Measurements from ENCODE around the gene ITGB2.
"Not testable (repeated sequence)": the region's sequence is repeated elsewhere in the genome, so short reads cannot be mapped to it uniquely, and the experiment has no call there.

Gene ITGB2

GRCh38 chr21:44925378-44925755 is 4.7 kb upstream of the ITGB2 start:
- no peak for DNase-seq

- DNase-seq: peak in 1 of 3 experiments; percentile 10
Observed at GRCh38 chr21:44924606-44925377, 4.1 kb upstream of the ITGB2 start.

GRCh38 chr21:44923480-44924084 is 2.9 kb upstream of the ITGB2 start:
- no peak for DNase-seq

- DNase-seq: no peak
Observed at GRCh38 chr21:44921928-44922327, 1.2 kb upstream of the ITGB2 start.

- no peak for DNase-seq
Observed at GRCh38 chr21:44919913-44920693, 596 bp downstream of the ITGB2 start.

GRCh38 chr21:44919111-44919912 is 1.4 kb downstream of the ITGB2 start:
- DNase-seq: peak in 2 of 3 experiments; percentile 42 to 51

- peak in 2 of 3 experiments; percentile 42 for DNase-seq
Observed at GRCh38 chr21:44918581-44919033, 2.1 kb downstream of the ITGB2 start.

- DNase-seq: no peak
Observed at GRCh38 chr21:44918107-44918470, 2.6 kb downstream of the ITGB2 start.

GRCh38 chr21:44917446-44918106 is 3.1 kb downstream of the ITGB2 start:
- no peak for DNase-seq

- DNase-seq: no peak
Observed at GRCh38 chr21:44916965-44917364, 3.7 kb downstream of the ITGB2 start.

GRCh38 chr21:44914176-44914874 is 6.4 kb downstream of the ITGB2 start:
- DNase-seq: no peak

- no peak for DNase-seq
Observed at GRCh38 chr21:44913425-44914175, 7.1 kb downstream of the ITGB2 start.

GRCh38 chr21:44912506-44913412 is 7.9 kb downstream of the ITGB2 start:
- not testable (repeated sequence) for DNase-seq

GRCh38 chr21:44912158-44912473 is 8.6 kb downstream of the ITGB2 start:
- no peak for DNase-seq

- peak in 1 of 3 experiments; percentile 15 for DNase-seq
Observed at GRCh38 chr21:44911384-44912157, 9.1 kb downstream of the ITGB2 start.

- no peak for DNase-seq
Observed at GRCh38 chr21:44911068-44911383, 9.7 kb downstream of the ITGB2 start.

- no peak for DNase-seq
Observed at GRCh38 chr21:44910229-44911067, 10.3 kb downstream of the ITGB2 start.

- no peak for DNase-seq
Observed at GRCh38 chr21:44909719-44910118, 11.0 kb downstream of the ITGB2 start.

Data from NCI-H1417 (cell line).